ENCODE data around the gene SBF2.

The SBF2 gene

DNA sequence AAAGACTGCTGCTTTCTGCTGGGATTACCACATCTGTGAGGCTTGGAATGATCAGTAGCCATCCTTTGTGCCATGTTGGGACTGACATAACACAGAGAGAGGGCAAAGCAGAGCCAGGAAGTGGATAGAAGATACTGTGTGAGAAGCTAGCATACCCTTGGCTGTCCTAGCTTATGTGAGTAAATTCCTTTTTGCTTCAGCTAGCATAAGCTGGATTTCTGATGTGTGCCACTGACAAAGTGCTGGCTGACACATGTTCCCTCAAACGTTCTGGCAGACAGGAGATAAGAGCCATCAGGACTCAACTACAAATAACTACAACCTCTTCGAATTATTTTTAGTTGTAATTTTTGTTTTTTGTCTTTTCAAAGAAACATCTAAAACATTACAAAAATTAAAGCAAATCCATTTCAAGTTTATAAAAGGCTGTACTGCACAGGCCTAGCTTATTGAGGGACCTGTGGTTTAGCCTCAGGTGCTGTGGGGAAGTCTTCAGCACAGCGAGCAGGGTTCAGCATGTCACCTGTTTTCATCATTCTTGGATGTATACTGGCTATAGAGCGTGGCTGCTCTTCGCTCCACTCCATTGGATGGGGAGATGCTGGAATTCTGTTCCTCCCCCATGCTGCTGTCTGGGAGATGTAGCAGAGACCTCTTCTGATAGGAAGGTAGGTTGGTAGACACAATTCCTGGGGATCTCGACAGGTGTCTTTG, 509.3 kb downstream of the SBF2 start:
- Histone ChIP-seq H3K27ac (replicated peaks) (no peak overlapping the region), H3K4me3 (replicated peaks; ENCODE audit: insufficient read depth, low read length) (no peak overlapping the region), H3K27me3 (ENCODE audit: insufficient read depth, poor library complexity, severe bottlenecking) (no peaks in the 10 kb centered on the region)
- TF ChIP-seq, protein P1, sequence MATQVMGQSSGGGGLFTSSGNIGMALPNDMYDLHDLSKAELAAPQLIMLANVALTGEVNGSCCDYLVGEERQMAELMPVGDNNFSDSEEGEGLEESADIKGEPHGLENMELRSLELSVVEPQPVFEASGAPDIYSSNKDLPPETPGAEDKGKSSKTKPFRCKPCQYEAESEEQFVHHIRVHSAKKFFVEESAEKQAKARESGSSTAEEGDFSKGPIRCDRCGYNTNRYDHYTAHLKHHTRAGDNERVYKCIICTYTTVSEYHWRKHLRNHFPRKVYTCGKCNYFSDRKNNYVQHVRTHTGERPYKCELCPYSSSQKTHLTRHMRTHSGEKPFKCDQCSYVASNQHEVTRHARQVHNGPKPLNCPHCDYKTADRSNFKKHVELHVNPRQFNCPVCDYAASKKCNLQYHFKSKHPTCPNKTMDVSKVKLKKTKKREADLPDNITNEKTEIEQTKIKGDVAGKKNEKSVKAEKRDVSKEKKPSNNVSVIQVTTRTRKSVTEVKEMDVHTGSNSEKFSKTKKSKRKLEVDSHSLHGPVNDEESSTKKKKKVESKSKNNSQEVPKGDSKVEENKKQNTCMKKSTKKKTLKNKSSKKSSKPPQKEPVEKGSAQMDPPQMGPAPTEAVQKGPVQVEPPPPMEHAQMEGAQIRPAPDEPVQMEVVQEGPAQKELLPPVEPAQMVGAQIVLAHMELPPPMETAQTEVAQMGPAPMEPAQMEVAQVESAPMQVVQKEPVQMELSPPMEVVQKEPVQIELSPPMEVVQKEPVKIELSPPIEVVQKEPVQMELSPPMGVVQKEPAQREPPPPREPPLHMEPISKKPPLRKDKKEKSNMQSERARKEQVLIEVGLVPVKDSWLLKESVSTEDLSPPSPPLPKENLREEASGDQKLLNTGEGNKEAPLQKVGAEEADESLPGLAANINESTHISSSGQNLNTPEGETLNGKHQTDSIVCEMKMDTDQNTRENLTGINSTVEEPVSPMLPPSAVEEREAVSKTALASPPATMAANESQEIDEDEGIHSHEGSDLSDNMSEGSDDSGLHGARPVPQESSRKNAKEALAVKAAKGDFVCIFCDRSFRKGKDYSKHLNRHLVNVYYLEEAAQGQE (IDR thresholded peaks at IDR 0.05; ENCODE audit: insufficient replicate concordance, low read depth), result no peak
- TF ChIP-seq SPI1 (IDR thresholded peaks at IDR 0.05; ENCODE audit: borderline replicate concordance, low read depth) (no peak), GABPA (IDR thresholded peaks at IDR 0.05; ENCODE audit: low read depth) (no peak), POLR2AphosphoS5 (IDR thresholded peaks at IDR 0.05; ENCODE audit: low read depth) (no peak)
- TF ChIP-seq, protein P2, sequence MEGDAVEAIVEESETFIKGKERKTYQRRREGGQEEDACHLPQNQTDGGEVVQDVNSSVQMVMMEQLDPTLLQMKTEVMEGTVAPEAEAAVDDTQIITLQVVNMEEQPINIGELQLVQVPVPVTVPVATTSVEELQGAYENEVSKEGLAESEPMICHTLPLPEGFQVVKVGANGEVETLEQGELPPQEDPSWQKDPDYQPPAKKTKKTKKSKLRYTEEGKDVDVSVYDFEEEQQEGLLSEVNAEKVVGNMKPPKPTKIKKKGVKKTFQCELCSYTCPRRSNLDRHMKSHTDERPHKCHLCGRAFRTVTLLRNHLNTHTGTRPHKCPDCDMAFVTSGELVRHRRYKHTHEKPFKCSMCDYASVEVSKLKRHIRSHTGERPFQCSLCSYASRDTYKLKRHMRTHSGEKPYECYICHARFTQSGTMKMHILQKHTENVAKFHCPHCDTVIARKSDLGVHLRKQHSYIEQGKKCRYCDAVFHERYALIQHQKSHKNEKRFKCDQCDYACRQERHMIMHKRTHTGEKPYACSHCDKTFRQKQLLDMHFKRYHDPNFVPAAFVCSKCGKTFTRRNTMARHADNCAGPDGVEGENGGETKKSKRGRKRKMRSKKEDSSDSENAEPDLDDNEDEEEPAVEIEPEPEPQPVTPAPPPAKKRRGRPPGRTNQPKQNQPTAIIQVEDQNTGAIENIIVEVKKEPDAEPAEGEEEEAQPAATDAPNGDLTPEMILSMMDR (IDR thresholded peaks at IDR 0.05; ENCODE audit: insufficient read depth, low read length), result no peak
- DNase-seq (ENCODE audit: low read depth in 1 of 2, low spot score in 1 of 2), result no peak

GRCh38 chr11:9783986-9784385, 510.0 kb downstream of the SBF2 start:
- Histone ChIP-seq H3K27me3 (ENCODE audit: insufficient read depth, poor library complexity, severe bottlenecking) (no peaks in the 10 kb centered on the region), H3K27ac (replicated peaks) (no peak overlapping the region), H3K4me3 (replicated peaks; ENCODE audit: insufficient read depth, low read length) (no peak overlapping the region)
- TF ChIP-seq POLR2AphosphoS5 (IDR thresholded peaks at IDR 0.05; ENCODE audit: low read depth) (no peak), SPI1 (IDR thresholded peaks at IDR 0.05; ENCODE audit: borderline replicate concordance, low read depth) (no peak), GABPA (IDR thresholded peaks at IDR 0.05; ENCODE audit: low read depth) (no peak)
- TF ChIP-seq, protein P1 (IDR thresholded peaks at IDR 0.05; ENCODE audit: insufficient replicate concordance, low read depth), result no peak
- TF ChIP-seq, protein P2 (IDR thresholded peaks at IDR 0.05; ENCODE audit: insufficient read depth, low read length), result no peak
- no peak for DNase-seq (ENCODE audit: low read depth in 1 of 2, low spot score in 1 of 2)

DNA sequence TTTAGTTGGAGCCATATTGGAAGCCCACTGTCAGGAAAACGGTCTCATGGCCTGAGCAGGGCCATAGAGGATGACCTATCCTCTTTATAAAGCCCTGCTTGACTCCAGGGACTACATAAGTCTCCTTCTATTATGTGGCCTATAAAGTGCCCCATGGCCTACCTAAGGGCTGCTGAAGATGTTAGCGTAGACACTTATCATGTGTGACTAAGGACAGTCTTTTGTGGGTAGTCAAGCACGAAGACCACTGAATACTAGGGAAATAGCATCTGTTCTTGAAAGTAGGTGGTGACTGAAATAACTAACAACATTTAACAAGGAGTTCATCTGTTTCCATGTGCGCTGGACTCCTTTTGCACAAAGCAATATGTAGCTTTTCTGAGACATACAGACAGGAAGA, 513.1 kb downstream of the SBF2 start:
- TF ChIP-seq SPI1 (IDR thresholded peaks at IDR 0.05; ENCODE audit: borderline replicate concordance, low read depth) (no peak), POLR2AphosphoS5 (IDR thresholded peaks at IDR 0.05; ENCODE audit: low read depth) (no peak), GABPA (IDR thresholded peaks at IDR 0.05; ENCODE audit: low read depth) (no peak)
- TF ChIP-seq, protein P1 (IDR thresholded peaks at IDR 0.05; ENCODE audit: insufficient replicate concordance, low read depth), result no peak
- TF ChIP-seq, protein P2 (IDR thresholded peaks at IDR 0.05; ENCODE audit: insufficient read depth, low read length), result no peak
- no peak for DNase-seq (ENCODE audit: low read depth in 1 of 2, low spot score in 1 of 2)
- no peaks in the 10 kb centered on the region for H3K27me3 ChIP-seq (ENCODE audit: insufficient read depth, poor library complexity, severe bottlenecking)
- H3K27ac ChIP-seq (replicated peaks), result no peak overlapping the region
- H3K4me3 ChIP-seq (replicated peaks; ENCODE audit: insufficient read depth, low read length), result no peak overlapping the region
